ENCODE results near the gene CCL1.

The CCL1 gene

DNA sequence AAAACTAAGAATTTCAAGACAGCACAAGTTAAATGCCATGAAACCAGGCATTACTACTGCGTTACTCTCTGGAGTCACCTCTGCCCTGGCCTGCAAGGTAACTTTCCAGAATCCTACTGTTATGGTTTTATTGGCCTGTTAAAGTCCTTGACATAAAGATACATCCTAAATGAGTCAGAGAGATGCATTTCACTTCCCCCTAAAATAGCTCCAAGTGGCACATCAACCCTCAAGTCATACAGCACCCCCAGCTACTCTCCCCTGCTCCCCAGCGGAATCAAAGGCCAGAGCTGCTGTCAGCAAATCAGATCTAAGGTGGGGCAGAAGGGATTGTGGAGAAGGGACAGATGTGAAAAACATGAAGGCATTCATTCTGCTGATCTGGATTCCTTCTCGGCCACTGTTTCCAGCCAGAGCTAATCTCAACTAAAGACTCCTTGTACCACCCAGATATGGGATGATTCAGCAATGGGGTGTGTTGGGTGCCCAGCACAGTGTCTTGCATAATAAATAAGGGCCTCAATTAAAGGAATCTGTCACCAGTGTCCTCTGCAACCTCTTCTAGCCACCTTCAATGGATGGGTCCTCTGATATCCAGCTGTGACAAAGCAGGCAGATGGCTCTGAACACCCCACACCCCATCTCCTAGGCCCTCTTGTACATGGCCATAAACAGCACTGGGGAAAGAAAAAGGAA, 8.5 kb upstream of the CCL1 start:
- TF ChIP-seq GATA2 (IDR thresholded peaks at IDR 0.05; ENCODE audit: low read depth, low read length) (no peak), GATA3 (IDR thresholded peaks at IDR 0.05; ENCODE audit: low read depth, low read length) (no peak)

DNA sequence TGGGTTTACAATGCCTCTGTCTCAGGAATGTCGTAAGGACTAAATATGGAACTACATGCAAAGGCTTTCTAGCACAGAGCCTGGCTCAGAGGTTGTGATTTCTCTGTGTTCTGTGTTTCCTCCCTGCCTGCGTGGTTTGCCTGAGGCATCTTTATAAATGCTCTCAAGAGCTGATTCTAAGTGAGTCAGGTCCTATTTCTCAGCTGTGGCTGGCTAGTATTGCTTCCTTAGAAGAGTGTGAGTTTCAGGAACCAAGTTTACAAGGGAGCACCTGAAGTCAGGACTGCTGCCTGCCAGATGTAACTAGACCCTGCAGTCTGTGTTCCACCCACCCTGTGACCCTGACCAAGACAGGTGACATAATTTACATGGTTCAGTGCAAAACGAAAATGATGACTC, 8.0 kb upstream of the CCL1 start:
- TF ChIP-seq GATA2 (IDR thresholded peaks at IDR 0.05; ENCODE audit: low read depth, low read length) (no peak), GATA3 (IDR thresholded peaks at IDR 0.05; ENCODE audit: low read depth, low read length) (no peak)

- no peak for TF ChIP-seq GATA2 (IDR thresholded peaks at IDR 0.05; ENCODE audit: low read depth, low read length)
- TF ChIP-seq GATA3 (IDR thresholded peaks at IDR 0.05; ENCODE audit: low read depth, low read length): no peak
Observed at GRCh38 chr17:34370376-34370996, 7.5 kb upstream of the CCL1 start.

DNA sequence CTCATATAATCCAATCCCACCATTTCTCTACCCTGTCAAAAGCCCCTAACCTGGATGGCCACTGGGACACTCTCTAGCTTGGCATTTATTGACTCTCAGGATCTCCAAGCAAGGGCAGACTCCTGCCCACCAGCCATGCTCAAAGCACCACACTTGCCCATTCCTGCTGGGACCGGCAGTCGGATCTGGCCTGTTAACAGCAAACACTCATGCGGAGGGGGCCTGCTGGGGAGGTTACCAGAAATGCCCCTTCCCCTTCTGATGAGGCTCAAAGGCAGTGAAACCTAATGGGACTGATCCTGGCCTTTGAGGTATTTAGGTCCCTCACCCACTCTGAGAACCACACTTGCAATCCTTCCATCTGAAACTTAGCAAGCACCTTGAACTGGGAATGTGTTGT, 6.5 kb upstream of the CCL1 start:
- TF ChIP-seq GATA2 (IDR thresholded peaks at IDR 0.05; ENCODE audit: low read depth, low read length) (no peak), GATA3 (IDR thresholded peaks at IDR 0.05; ENCODE audit: low read depth, low read length) (no peak)

DNA sequence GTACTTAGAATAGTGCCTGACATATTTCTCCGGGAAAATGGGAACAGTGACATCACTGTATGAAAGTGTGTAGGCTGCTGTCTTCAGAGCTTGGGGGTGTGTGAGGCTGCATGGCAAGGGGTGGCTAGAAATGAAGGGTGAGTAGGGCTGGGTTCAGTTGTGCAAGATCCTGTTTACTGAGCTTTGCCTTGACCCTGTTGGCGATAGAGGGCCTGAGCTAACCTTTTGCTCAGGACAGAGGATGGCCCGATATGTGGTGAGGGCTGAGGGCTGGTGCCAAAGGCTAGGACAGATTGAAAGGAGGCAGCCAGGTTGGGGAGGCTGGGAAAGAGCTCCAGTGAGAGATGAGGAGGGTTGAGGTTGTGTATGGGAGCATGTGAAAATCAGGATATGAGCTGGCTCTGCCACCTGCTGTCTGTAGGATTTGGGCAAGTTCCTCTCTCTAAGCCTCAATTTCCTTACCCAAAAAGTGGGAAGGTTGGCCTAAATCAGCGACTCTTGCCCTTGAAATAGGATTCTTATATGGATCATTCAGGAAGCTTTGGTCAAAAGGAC, 6.0 kb upstream of the CCL1 start:
- TF ChIP-seq GATA2 (IDR thresholded peaks at IDR 0.05; ENCODE audit: low read depth, low read length) (no peak), GATA3 (IDR thresholded peaks at IDR 0.05; ENCODE audit: low read depth, low read length) (no peak)

DNA sequence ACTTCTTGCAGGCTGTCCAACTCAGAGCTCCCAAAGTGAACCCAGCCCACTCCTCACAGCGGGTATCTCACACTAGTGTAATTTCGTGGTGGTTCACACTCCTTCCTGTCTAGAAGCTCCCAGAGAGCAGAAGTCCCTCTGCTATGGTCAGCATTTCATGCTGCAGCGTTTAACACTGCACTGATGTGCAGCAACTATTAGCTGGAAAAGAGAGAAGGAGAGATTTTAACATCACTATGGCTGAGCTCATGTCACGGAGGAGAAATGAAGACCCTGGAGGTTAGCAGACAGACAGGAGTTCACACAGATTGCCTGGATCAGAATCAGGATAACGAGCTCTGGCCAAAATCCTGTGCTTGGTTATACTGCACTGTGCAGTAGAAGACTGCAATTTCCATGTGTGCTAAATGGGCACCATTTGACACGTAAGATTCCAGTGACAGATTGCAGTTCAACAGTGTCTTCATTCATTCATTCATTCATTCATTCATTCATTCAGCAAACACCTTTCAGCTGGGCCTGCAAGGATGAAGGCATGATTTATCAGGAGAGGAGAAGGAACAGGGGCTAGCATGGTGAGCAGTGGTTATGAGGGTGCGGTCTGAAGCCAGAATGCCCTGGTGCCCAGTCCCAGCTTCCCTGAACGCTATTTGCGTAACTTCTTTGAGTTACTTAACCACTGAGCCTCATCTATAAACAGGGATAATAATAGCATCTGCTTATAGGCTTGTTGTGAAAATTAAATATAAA, 5.3 kb upstream of the CCL1 start:
- TF ChIP-seq GATA3 (IDR thresholded peaks at IDR 0.05; ENCODE audit: low read depth, low read length) (no peak), GATA2 (IDR thresholded peaks at IDR 0.05; ENCODE audit: low read depth, low read length) (no peak)

DNA sequence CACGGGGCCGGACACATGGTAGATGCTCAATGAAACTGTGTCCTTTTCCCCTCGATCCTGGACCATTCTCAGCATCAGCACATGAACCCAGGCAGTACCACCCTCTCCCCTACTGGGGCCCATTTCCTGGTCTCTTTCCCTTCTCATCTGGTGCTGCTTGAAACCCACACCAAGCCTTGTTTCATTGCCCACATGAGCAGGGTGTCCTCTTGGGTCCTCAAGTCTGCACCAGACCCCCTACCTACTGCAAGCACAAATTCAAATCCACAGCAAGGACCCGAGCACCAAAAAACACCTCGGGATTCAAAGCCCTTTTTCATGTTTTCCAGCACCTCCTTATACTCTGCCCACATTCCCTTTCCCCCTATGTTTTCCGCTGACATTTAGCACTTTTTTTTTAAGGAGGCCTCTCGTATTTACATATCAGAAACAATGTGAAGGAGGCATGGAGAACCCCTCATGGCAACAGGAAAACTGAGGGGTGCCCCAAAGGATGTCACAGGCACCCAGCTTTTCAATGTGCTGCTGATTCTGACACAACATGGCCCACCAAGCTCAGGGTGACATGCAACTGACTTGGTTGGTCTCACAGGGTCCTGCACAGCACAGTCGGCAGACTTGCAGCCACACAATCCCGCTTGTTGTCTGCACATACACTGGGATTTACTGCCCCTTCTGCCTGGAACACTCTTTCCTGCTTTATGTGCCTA, 4.6 kb upstream of the CCL1 start:
- TF ChIP-seq GATA2 (IDR thresholded peaks at IDR 0.05; ENCODE audit: low read depth, low read length): no peak
- no peak for TF ChIP-seq GATA3 (IDR thresholded peaks at IDR 0.05; ENCODE audit: low read depth, low read length)

DNA sequence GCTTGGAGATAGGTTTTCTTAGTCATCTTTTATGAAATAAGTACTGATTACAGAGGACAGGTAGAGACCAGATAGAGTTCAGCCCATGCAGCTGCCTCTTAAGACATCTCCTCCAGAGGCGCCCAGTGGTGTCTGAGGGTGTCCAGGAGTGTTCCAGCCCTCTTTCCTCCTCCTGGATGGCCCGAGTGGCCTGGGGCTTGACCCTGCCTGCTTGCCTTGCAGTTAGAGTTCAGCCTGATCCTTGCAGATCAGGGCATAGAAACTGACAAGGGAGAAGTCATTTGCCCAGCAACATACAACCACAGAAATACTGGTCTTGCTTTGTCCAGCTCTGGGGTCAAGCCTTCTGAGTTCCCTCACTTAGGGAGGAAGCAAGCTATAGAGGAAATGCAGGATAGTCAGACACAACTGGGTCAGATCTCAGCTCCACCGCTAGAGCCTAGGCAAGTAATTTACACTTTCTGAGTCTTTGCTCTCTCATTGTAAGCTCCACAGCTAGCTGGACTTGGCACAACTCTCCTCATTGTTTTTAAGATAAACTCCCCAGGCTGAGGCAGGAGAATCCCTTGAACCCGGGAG, 3.6 kb upstream of the CCL1 start:
- no peak for TF ChIP-seq GATA3 (IDR thresholded peaks at IDR 0.05; ENCODE audit: low read depth, low read length)
- no peak for TF ChIP-seq GATA2 (IDR thresholded peaks at IDR 0.05; ENCODE audit: low read depth, low read length)

DNA sequence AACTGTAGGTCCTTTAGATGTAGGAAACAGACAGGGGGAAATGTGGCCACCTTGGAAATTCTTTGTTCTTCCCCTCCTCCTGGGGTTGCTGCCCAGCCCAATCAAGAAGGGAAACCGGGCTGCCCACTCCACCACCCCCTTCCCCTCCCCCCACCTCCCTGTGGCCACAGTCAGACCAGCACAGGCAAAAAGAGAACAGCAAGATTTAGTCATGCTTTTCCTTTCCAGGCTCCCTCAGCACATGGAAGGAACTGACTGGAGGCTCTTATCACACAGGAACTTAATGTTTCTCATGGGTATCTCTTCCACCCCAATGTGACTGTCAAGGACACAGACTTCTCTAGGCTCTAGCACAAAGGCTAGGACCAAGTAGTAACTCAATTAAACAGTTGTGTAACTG, 3.0 kb upstream of the CCL1 start:
- TF ChIP-seq GATA3 (IDR thresholded peaks at IDR 0.05; ENCODE audit: low read depth, low read length) (no peak), GATA2 (IDR thresholded peaks at IDR 0.05; ENCODE audit: low read depth, low read length) (no peak)

- no peak for TF ChIP-seq GATA3 (IDR thresholded peaks at IDR 0.05; ENCODE audit: low read depth, low read length)
- no peak for TF ChIP-seq GATA2 (IDR thresholded peaks at IDR 0.05; ENCODE audit: low read depth, low read length)
Observed at GRCh38 chr17:34365340-34365739, 2.3 kb upstream of the CCL1 start.

GRCh38 chr17:34364751-34365150, 1.7 kb upstream of the CCL1 start:
- TF ChIP-seq GATA2 (IDR thresholded peaks at IDR 0.05; ENCODE audit: low read depth, low read length): no peak
- no peak for TF ChIP-seq GATA3 (IDR thresholded peaks at IDR 0.05; ENCODE audit: low read depth, low read length)

DNA sequence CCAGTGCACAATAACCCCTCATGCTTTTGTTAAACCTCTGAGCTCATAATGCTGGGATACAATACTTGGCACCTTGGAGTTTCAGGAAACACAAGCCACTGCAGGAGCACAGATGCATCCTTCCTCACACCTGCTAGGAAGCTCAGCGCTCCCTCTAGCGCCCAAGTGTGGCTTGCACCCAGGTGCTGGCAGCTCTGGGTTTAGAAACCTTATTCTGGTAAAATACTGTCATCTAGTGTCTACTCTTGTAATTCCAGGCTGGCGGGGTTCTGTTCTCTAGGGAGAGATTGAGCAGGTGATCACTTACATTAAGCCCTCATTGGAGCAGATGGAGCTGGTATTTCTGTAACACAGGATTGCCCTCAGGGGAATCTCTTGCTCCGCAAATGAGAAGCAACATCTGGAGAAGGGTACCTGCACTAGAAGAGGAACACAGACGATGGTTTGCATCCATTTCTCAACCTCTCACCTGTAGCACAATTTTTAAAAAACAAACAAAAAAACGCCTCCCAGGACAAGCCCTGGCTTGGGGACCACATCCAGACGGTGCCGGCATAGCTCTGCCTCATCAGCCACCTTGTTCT, 1.5 kb downstream of the CCL1 start:
- TF ChIP-seq GATA2 (IDR thresholded peaks at IDR 0.05; ENCODE audit: low read depth, low read length): no peak
- no peak for TF ChIP-seq GATA3 (IDR thresholded peaks at IDR 0.05; ENCODE audit: low read depth, low read length)

DNA sequence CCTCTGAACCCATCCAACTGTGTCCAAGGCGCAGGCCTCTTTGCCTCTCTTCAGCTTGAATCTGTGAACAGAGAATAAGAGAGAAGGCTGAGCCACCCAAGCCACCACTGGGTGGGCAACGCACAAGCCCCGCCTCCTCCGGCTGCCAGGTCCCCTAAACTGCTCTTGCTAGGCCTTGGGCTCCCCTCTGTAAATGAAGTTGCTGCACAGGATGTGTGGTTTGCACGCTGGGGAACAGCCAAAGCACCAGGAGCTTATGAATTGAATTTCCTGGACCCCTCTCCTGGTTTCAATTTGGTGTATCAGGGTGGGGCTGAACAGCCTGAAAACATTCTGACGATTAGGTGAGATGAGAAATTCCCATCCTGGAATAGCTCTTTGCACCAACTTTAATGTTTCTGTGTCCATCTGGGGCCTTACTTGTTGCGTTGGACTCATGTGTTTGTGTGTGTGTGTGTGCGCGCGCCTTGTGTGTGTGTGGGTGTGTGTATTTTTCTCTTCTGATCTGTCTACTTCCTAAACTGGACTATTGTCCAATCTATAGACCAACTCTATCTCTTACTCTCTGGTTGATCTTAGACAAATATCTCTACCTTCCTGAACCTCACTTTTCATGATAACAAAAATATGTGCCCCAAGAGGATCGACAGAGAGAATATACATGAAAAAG, 2.3 kb downstream of the CCL1 start:
- TF ChIP-seq GATA3 (IDR thresholded peaks at IDR 0.05; ENCODE audit: low read depth, low read length) (no peak), GATA2 (IDR thresholded peaks at IDR 0.05; ENCODE audit: low read depth, low read length) (no peak)

Measured in SH-SY5Y (cell line).